Activated T-helper 2 cell treated with anti-CD3 and anti-CD28 coated beads, Interferon-gamma antibody, Interleukin-2, Interleukin-4, amounts not matched to agents 10 μg/mL and 5 μg/mL and 100 μg/mL, durations not matched to agents 14 hours and 24 hours and 36 hours (primary cell): ENCODE measurements around the gene RAMP1. TPM values are rescaled to one million over a fixed set of nuclear protein-coding genes. Genes with fewer than 3 reads are reported as not detected.

Source experiments
- DNase-seq: peaks from one replicate; pipeline ENCODE4 v3.0.0; 2021; ENCODE audit warnings: low spot score
- H3K27ac Mint-ChIP-seq: one replicate; pipeline ENCODE4 v1.8.0; 2021; ENCODE audit warnings: mixed read lengths
- H3K27me3 Mint-ChIP-seq: one replicate; pipeline ENCODE4 v1.8.0; 2021; ENCODE audit warnings: low read depth, mixed read lengths
- H3K36me3 Mint-ChIP-seq: one replicate; pipeline ENCODE4 v1.8.0; 2021; ENCODE audit warnings: low read depth, mixed read lengths
- H3K4me1 Mint-ChIP-seq: one replicate; pipeline ENCODE4 v1.8.0; 2021; ENCODE audit warnings: low read depth, mixed read lengths
- H3K4me3 Mint-ChIP-seq: one replicate; pipeline ENCODE4 v1.8.0; 2021; ENCODE audit warnings: low read depth, mild to moderate bottlenecking, moderate library complexity, mixed read lengths
- H3K9me3 Mint-ChIP-seq: one replicate; pipeline ENCODE4 v1.8.0; 2021; ENCODE audit warnings: mixed read lengths
- intact Hi-C: fragments of 100-400 bp; cut with micrococcal nuclease; formaldehyde crosslinking; loops from one replicate; pipeline ENCODE4 v1.15.1; 2023
- total RNA-seq: library from RNA; stranded (reverse); gene quantifications from 2 replicates; pipeline ENCODE4 v1.2.3, GENCODE V29; 2022

Gene RAMP1
- total RNA-seq, result 13.1 and 14.0 TPM in 2 replicates

GRCh38 chr2:237859533-237860272 lies at the start of gene RAMP1:
RAMP1 (plus strand) TSS chr2:237859623; CDS start chr2:237859676, 53 bp downstream.
- Mint-ChIP-seq H3K9me3 (no peaks in the 10 kb centered on the region), H3K4me1 (peaks cover 9% of the 10 kb centered on the region), H3K4me3 (peak within 1 kb of the TSS; percentile 79), H3K27ac (peak within 1 kb of the TSS; percentile 51), H3K36me3 (peaks cover 3% of the 10 kb centered on the region), H3K27me3 (peaks cover 47% of the 10 kb centered on the region)
- DNase-seq, result no peak
- intact Hi-C loops, result loop anchor here (2.0 to 10.0 kb wide), 2 partner anchors 39 to 245 kb away; partner anchors contain the start of gene ESPNL

GRCh38 chr2:237815637-237816036 lies 43.8 kb upstream of the RAMP1 start:
- DNase-seq, result no peak
- Mint-ChIP-seq H3K36me3 (no peaks in the 10 kb centered on the region), H3K27ac (no peak overlapping the region), H3K27me3 (peaks cover 16% of the 10 kb centered on the region), H3K4me3 (no peak overlapping the region), H3K9me3 (no peaks in the 10 kb centered on the region), H3K4me1 (peaks cover 27% of the 10 kb centered on the region)
- intact Hi-C loops, result no loop called here

- H3K27ac Mint-ChIP-seq, result no peak overlapping the region
- no peaks in the 10 kb centered on the region for H3K9me3 Mint-ChIP-seq
- no peak for DNase-seq
- no peaks in the 10 kb centered on the region for H3K36me3 Mint-ChIP-seq
- H3K4me3 Mint-ChIP-seq, result no peak overlapping the region
- H3K27me3 Mint-ChIP-seq, result peaks cover 12% of the 10 kb centered on the region
- intact Hi-C loops, result no loop called here
- peaks cover 27% of the 10 kb centered on the region for H3K4me1 Mint-ChIP-seq
Measured at GRCh38 chr2:237816531-237816930, 42.9 kb upstream of the RAMP1 start.

GRCh38 chr2:237818066-237818473 lies 41.4 kb upstream of the RAMP1 start:
- H3K9me3 Mint-ChIP-seq, result no peaks in the 10 kb centered on the region
- H3K4me3 Mint-ChIP-seq, result no peak overlapping the region
- intact Hi-C loops, result no loop called here
- H3K27me3 Mint-ChIP-seq, result peaks cover 6% of the 10 kb centered on the region
- DNase-seq, result no peak
- H3K27ac Mint-ChIP-seq, result no peak overlapping the region
- no peaks in the 10 kb centered on the region for H3K36me3 Mint-ChIP-seq
- H3K4me1 Mint-ChIP-seq, result peaks cover 27% of the 10 kb centered on the region

- intact Hi-C loops, result no loop called here
- Mint-ChIP-seq H3K27me3 (peaks cover 3% of the 10 kb centered on the region), H3K4me3 (no peak overlapping the region), H3K4me1 (peaks cover 27% of the 10 kb centered on the region), H3K36me3 (no peaks in the 10 kb centered on the region), H3K27ac (no peak overlapping the region), H3K9me3 (no peaks in the 10 kb centered on the region)
- DNase-seq, result no peak
Measured at GRCh38 chr2:237819231-237819630, 40.2 kb upstream of the RAMP1 start.

- DNase-seq, result no peak
- Mint-ChIP-seq H3K4me3 (no peak overlapping the region), H3K36me3 (no peaks in the 10 kb centered on the region), H3K9me3 (no peaks in the 10 kb centered on the region), H3K27ac (no peak overlapping the region), H3K4me1 (peaks cover 27% of the 10 kb centered on the region), H3K27me3 (peaks cover 5% of the 10 kb centered on the region)
- intact Hi-C loops, result no loop called here
Measured at GRCh38 chr2:237820421-237820820, 39.0 kb upstream of the RAMP1 start.

- Mint-ChIP-seq H3K27me3 (peaks cover 11% of the 10 kb centered on the region), H3K4me3 (no peak overlapping the region), H3K4me1 (peaks cover 4% of the 10 kb centered on the region), H3K27ac (no peak overlapping the region), H3K9me3 (no peaks in the 10 kb centered on the region), H3K36me3 (no peaks in the 10 kb centered on the region)
- intact Hi-C loops, result no loop called here
- no peak for DNase-seq
Measured at GRCh38 chr2:237823544-237823943, 35.9 kb upstream of the RAMP1 start.

GRCh38 chr2:237824085-237824484 lies 35.3 kb upstream of the RAMP1 start:
- Mint-ChIP-seq H3K9me3 (no peaks in the 10 kb centered on the region), H3K4me3 (no peak overlapping the region), H3K27ac (no peak overlapping the region), H3K4me1 (peaks cover 3% of the 10 kb centered on the region), H3K27me3 (peaks cover 11% of the 10 kb centered on the region), H3K36me3 (no peaks in the 10 kb centered on the region)
- DNase-seq, result no peak
- intact Hi-C loops, result no loop called here

- intact Hi-C loops, result no loop called here
- Mint-ChIP-seq H3K36me3 (no peaks in the 10 kb centered on the region), H3K4me1 (peaks cover 1% of the 10 kb centered on the region), H3K27me3 (peaks cover 16% of the 10 kb centered on the region), H3K4me3 (no peak overlapping the region), H3K27ac (no peak overlapping the region), H3K9me3 (no peaks in the 10 kb centered on the region)
- DNase-seq, result no peak
Measured at GRCh38 chr2:237827421-237827987, 31.9 kb upstream of the RAMP1 start.

- Mint-ChIP-seq H3K27ac (no peak overlapping the region), H3K27me3 (peaks cover 12% of the 10 kb centered on the region), H3K4me3 (no peak overlapping the region), H3K4me1 (peaks cover 1% of the 10 kb centered on the region), H3K9me3 (no peaks in the 10 kb centered on the region), H3K36me3 (no peaks in the 10 kb centered on the region)
- intact Hi-C loops, result no loop called here
- DNase-seq, result no peak
Measured at GRCh38 chr2:237830522-237830921, 28.9 kb upstream of the RAMP1 start.

GRCh38 chr2:237833546-237833945 lies 25.9 kb upstream of the RAMP1 start:
- DNase-seq, result no peak
- Mint-ChIP-seq H3K27me3 (peaks cover 8% of the 10 kb centered on the region), H3K9me3 (no peaks in the 10 kb centered on the region), H3K4me1 (peaks cover 1% of the 10 kb centered on the region), H3K27ac (no peak overlapping the region), H3K4me3 (no peak overlapping the region), H3K36me3 (no peaks in the 10 kb centered on the region)
- intact Hi-C loops, result no loop called here

GRCh38 chr2:237835372-237835771 lies 24.1 kb upstream of the RAMP1 start:
- no peak for DNase-seq
- H3K27ac Mint-ChIP-seq, result no peak overlapping the region
- H3K4me1 Mint-ChIP-seq, result peaks cover 1% of the 10 kb centered on the region
- no peaks in the 10 kb centered on the region for H3K36me3 Mint-ChIP-seq
- peaks cover 8% of the 10 kb centered on the region for H3K27me3 Mint-ChIP-seq
- intact Hi-C loops, result no loop called here
- no peaks in the 10 kb centered on the region for H3K9me3 Mint-ChIP-seq
- H3K4me3 Mint-ChIP-seq, result no peak overlapping the region

GRCh38 chr2:237841051-237841450 lies 18.4 kb upstream of the RAMP1 start:
- H3K9me3 Mint-ChIP-seq, result no peaks in the 10 kb centered on the region
- H3K27me3 Mint-ChIP-seq, result peaks cover 15% of the 10 kb centered on the region
- no peak for DNase-seq
- intact Hi-C loops, result no loop called here
- no peak overlapping the region for H3K27ac Mint-ChIP-seq
- no peak overlapping the region for H3K4me3 Mint-ChIP-seq
- H3K4me1 Mint-ChIP-seq, result no peaks in the 10 kb centered on the region
- no peaks in the 10 kb centered on the region for H3K36me3 Mint-ChIP-seq
